Measurements from ENCODE around the gene CORO1C. TPM values are rescaled to one million over a fixed set of nuclear protein-coding genes. Genes with fewer than 3 reads are reported as not detected.

CORO1C gene
- polyA plus RNA-seq, 2 donors, result 23.6 to 40.2 TPM

- Histone ChIP-seq H3K9me3 (ENCODE audit: control insufficient read depth in 2 of 2, insufficient read depth in 1 of 2, low read depth in 1 of 2, low read length in 1 of 2) (no peaks in the 10 kb centered on the region), H3K4me1 (ENCODE audit: control insufficient read depth in 2 of 2, insufficient read depth in 2 of 2, low read length in 1 of 2) (no peaks in the 10 kb centered on the region), H3K27ac (ENCODE audit: low read depth in 2 of 2, low read length in 1 of 2) (no peak overlapping the region), H3K4me3 (ENCODE audit: low read depth in 1 of 2, low read length in 2 of 2) (peak overlapping the region in 1 of 2 donors; percentile 65), H3K27me3 (ENCODE audit: control insufficient read depth in 1 of 2, insufficient read depth in 2 of 2, low read length in 2 of 2) (no peaks in the 10 kb centered on the region), H3K36me3 (ENCODE audit: control insufficient read depth in 2 of 2, insufficient read depth in 2 of 2, low read length in 1 of 2) (no peaks in the 10 kb centered on the region)
- 41% methylated on average over 9 of the region's 9 CpGs for WGBS, 2 donors
Measured at GRCh38 chr12:108728820-108729611, 2.3 kb downstream of the CORO1C start.

GRCh38 chr12:108727868-108728735 is 3.2 kb downstream of the CORO1C start:
- Histone ChIP-seq H3K27me3 (ENCODE audit: control insufficient read depth in 1 of 2, insufficient read depth in 2 of 2, low read length in 2 of 2) (no peaks in the 10 kb centered on the region), H3K9me3 (ENCODE audit: control insufficient read depth in 2 of 2, insufficient read depth in 1 of 2, low read depth in 1 of 2, low read length in 1 of 2) (no peaks in the 10 kb centered on the region), H3K36me3 (ENCODE audit: control insufficient read depth in 2 of 2, insufficient read depth in 2 of 2, low read length in 1 of 2) (no peaks in the 10 kb centered on the region), H3K4me1 (ENCODE audit: control insufficient read depth in 2 of 2, insufficient read depth in 2 of 2, low read length in 1 of 2) (peaks cover 0 to 2% of the 10 kb centered on the region in 2 donors), H3K4me3 (ENCODE audit: low read depth in 1 of 2, low read length in 2 of 2) (no peak overlapping the region), H3K27ac (ENCODE audit: low read depth in 2 of 2, low read length in 1 of 2) (no peak overlapping the region)
- WGBS, 2 donors, result 67 to 73% methylated on average over 7 of the region's 7 CpGs

DNA sequence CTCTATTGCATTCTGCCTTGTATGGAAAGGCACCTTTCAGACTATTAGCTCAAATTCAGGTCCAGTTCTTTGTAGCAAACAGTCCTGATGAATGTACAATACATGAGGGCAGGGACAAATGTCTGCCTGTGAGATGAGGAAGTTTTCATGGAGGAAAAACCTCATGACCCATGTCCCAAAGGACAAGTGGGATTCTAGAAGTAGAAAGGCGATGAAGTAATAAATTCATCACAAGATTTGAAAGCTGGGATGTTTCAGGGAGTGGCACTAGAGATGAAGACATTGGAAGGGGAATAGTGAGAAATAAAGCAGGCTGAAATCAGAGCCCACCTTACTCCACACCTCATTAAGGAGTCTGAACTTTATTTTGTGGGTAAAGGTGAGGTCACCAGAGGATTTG is 4.2 kb downstream of the CORO1C start:
- H3K27ac ChIP-seq (ENCODE audit: low read depth in 2 of 2, low read length in 1 of 2), result no peak overlapping the region
- H3K36me3 ChIP-seq (ENCODE audit: control insufficient read depth in 2 of 2, insufficient read depth in 2 of 2, low read length in 1 of 2), result no peaks in the 10 kb centered on the region
- H3K9me3 ChIP-seq (ENCODE audit: control insufficient read depth in 2 of 2, insufficient read depth in 1 of 2, low read depth in 1 of 2, low read length in 1 of 2), result no peaks in the 10 kb centered on the region
- no peaks in the 10 kb centered on the region for H3K27me3 ChIP-seq (ENCODE audit: control insufficient read depth in 1 of 2, insufficient read depth in 2 of 2, low read length in 2 of 2)
- peaks cover 0 to 4% of the 10 kb centered on the region in 2 donors for H3K4me1 ChIP-seq (ENCODE audit: control insufficient read depth in 2 of 2, insufficient read depth in 2 of 2, low read length in 1 of 2)
- WGBS, 2 donors, result 87 to 91% methylated on average over 1 of the region's 1 CpG
- H3K4me3 ChIP-seq (ENCODE audit: low read depth in 1 of 2, low read length in 2 of 2), result no peak overlapping the region

DNA sequence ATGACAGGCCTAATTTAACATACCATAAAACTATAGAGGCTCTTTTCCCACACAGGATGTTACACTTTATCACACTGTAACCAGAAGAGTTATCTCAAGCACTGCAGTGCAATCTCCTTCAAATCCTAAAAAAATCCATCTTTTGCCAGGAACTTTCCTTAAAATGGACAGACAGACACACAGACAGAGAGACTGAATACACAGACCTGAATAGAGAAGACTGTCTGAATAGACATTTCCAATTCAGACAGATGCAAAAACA is 6.5 kb downstream of the CORO1C start:
- H3K4me3 ChIP-seq (ENCODE audit: low read depth in 1 of 2, low read length in 2 of 2), result no peak overlapping the region
- H3K9me3 ChIP-seq (ENCODE audit: control insufficient read depth in 2 of 2, insufficient read depth in 1 of 2, low read depth in 1 of 2, low read length in 1 of 2), result no peaks in the 10 kb centered on the region
- H3K27ac ChIP-seq (ENCODE audit: low read depth in 2 of 2, low read length in 1 of 2), result no peak overlapping the region
- peaks cover 0 to 4% of the 10 kb centered on the region in 2 donors for H3K4me1 ChIP-seq (ENCODE audit: control insufficient read depth in 2 of 2, insufficient read depth in 2 of 2, low read length in 1 of 2)
- H3K36me3 ChIP-seq (ENCODE audit: control insufficient read depth in 2 of 2, insufficient read depth in 2 of 2, low read length in 1 of 2), result no peaks in the 10 kb centered on the region
- H3K27me3 ChIP-seq (ENCODE audit: control insufficient read depth in 1 of 2, insufficient read depth in 2 of 2, low read length in 2 of 2), result no peaks in the 10 kb centered on the region

- no peaks in the 10 kb centered on the region for H3K9me3 ChIP-seq (ENCODE audit: control insufficient read depth in 2 of 2, insufficient read depth in 1 of 2, low read depth in 1 of 2, low read length in 1 of 2)
- peak overlapping the region in 1 of 2 donors; percentile 27 for H3K27ac ChIP-seq (ENCODE audit: low read depth in 2 of 2, low read length in 1 of 2)
- no peak overlapping the region for H3K4me3 ChIP-seq (ENCODE audit: low read depth in 1 of 2, low read length in 2 of 2)
- no peaks in the 10 kb centered on the region for H3K36me3 ChIP-seq (ENCODE audit: control insufficient read depth in 2 of 2, insufficient read depth in 2 of 2, low read length in 1 of 2)
- H3K4me1 ChIP-seq (ENCODE audit: control insufficient read depth in 2 of 2, insufficient read depth in 2 of 2, low read length in 1 of 2), result peaks cover 0 to 4% of the 10 kb centered on the region in 2 donors
- H3K27me3 ChIP-seq (ENCODE audit: control insufficient read depth in 1 of 2, insufficient read depth in 2 of 2, low read length in 2 of 2), result no peaks in the 10 kb centered on the region
- WGBS, 2 donors, result 52 to 64% methylated on average over 3 of the region's 3 CpGs
Measured at GRCh38 chr12:108724054-108724889, 7.0 kb downstream of the CORO1C start.

DNA sequence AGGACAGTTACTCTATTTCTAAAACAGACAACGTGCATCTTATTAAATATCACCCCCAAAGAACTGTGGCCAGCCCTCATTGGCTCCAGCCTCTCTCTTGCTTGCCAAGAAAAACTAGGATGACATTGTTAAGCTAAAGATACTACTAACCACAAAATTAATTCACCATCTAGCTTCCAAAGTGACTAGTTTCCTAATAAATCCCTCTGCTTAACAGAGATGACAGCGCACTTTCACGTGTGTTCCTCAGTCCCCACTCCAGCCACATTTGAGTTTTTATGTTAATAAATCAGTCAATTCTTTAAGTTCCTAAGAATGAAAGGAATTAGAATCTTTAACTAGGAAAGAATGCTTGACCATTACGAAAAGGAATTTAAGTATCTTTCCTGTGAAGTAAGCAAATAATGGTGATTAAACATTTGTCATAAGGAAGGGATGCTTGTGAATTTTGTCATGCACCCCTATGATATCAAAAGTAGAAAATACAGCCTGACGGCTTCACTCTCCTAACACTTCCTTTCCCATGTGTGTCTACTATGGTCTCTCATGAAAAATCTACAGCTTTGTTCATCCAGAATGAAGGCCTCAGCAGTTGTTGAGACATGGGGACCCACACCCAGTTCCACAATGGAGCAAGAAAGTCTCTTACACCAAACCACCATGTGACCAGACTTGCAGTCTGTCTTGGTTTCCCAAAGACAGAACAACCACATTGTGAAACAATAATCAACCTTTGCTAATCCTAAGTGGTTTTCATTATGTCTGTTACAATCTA is 8.1 kb downstream of the CORO1C start:
- Histone ChIP-seq H3K27me3 (ENCODE audit: control insufficient read depth in 1 of 2, insufficient read depth in 2 of 2, low read length in 2 of 2) (no peaks in the 10 kb centered on the region), H3K36me3 (ENCODE audit: control insufficient read depth in 2 of 2, insufficient read depth in 2 of 2, low read length in 1 of 2) (no peaks in the 10 kb centered on the region), H3K27ac (ENCODE audit: low read depth in 2 of 2, low read length in 1 of 2) (peak overlapping the region; percentile 51 to 55), H3K4me1 (ENCODE audit: control insufficient read depth in 2 of 2, insufficient read depth in 2 of 2, low read length in 1 of 2) (peaks cover 0 to 4% of the 10 kb centered on the region in 2 donors), H3K4me3 (ENCODE audit: low read depth in 1 of 2, low read length in 2 of 2) (no peak overlapping the region), H3K9me3 (ENCODE audit: control insufficient read depth in 2 of 2, insufficient read depth in 1 of 2, low read depth in 1 of 2, low read length in 1 of 2) (no peaks in the 10 kb centered on the region)
- WGBS, 2 donors, result 38 to 45% methylated on average over 5 of the region's 5 CpGs

- 58 to 77% methylated on average over 1 of the region's 1 CpG for WGBS, 2 donors
- Histone ChIP-seq H3K9me3 (ENCODE audit: control insufficient read depth in 2 of 2, insufficient read depth in 1 of 2, low read depth in 1 of 2, low read length in 1 of 2) (no peaks in the 10 kb centered on the region), H3K27ac (ENCODE audit: low read depth in 2 of 2, low read length in 1 of 2) (peak overlapping the region; percentile 24 to 60), H3K27me3 (ENCODE audit: control insufficient read depth in 1 of 2, insufficient read depth in 2 of 2, low read length in 2 of 2) (no peaks in the 10 kb centered on the region), H3K4me1 (ENCODE audit: control insufficient read depth in 2 of 2, insufficient read depth in 2 of 2, low read length in 1 of 2) (peaks cover 0 to 4% of the 10 kb centered on the region in 2 donors), H3K4me3 (ENCODE audit: low read depth in 1 of 2, low read length in 2 of 2) (no peak overlapping the region), H3K36me3 (ENCODE audit: control insufficient read depth in 2 of 2, insufficient read depth in 2 of 2, low read length in 1 of 2) (no peaks in the 10 kb centered on the region)
Measured at GRCh38 chr12:108722463-108722862, 8.9 kb downstream of the CORO1C start.

DNA sequence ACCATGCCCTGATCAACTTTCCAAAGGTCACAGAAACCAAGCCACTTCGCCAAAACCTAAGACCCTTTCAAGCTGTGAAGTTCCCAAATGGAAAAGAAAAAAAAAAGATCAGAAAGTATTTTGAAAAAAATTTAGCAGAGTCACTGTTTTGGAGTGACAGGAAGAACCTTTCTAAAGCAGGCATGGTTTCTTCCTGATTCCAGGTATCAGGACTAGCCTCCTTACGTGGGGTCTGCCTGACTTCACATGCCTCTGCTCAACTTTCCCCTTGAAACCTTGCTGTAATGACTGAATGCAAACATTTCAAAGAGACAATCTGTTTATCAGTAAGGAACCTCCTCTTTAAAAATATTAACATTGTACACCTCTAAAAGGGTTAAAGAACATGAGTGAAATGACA is 9.5 kb downstream of the CORO1C start:
- Histone ChIP-seq H3K4me1 (ENCODE audit: control insufficient read depth in 2 of 2, insufficient read depth in 2 of 2, low read length in 1 of 2) (peaks cover 0 to 4% of the 10 kb centered on the region in 2 donors), H3K4me3 (ENCODE audit: low read depth in 1 of 2, low read length in 2 of 2) (no peak overlapping the region), H3K36me3 (ENCODE audit: control insufficient read depth in 2 of 2, insufficient read depth in 2 of 2, low read length in 1 of 2) (peaks cover 0 to under 1% of the 10 kb centered on the region in 2 donors), H3K9me3 (ENCODE audit: control insufficient read depth in 2 of 2, insufficient read depth in 1 of 2, low read depth in 1 of 2, low read length in 1 of 2) (no peaks in the 10 kb centered on the region), H3K27ac (ENCODE audit: low read depth in 2 of 2, low read length in 1 of 2) (peak overlapping the region; percentile 15 to 31), H3K27me3 (ENCODE audit: control insufficient read depth in 1 of 2, insufficient read depth in 2 of 2, low read length in 2 of 2) (no peaks in the 10 kb centered on the region)
- 76 to 85% methylated on average over 2 of the region's 2 CpGs for WGBS, 2 donors

Measured in esophagus (tissue), 2 donors.